Left kidney (tissue), 8 donors: Measurements from ENCODE around the gene ADPRS. TPM values are rescaled to one million over a fixed set of nuclear protein-coding genes. Genes with fewer than 3 reads are reported as not detected.

Experiments
- DNase-seq: peaks from one replicate; pipeline ENCODE4 v3.0.0-alpha.2; 2013
- long read RNA-seq, 8 donors: transcript quantifications; one replicate each; lab custom pipeline, GENCODE V29; 2026
- polyA plus RNA-seq: library from polyadenylated mRNA; unstranded; fragments of 120-200 nt; gene quantifications from one replicate; pipeline ENCODE4 v1.2.1, GENCODE V29; 2013; ENCODE audit not compliant: insufficient read length

The ADPRS gene, protein sequence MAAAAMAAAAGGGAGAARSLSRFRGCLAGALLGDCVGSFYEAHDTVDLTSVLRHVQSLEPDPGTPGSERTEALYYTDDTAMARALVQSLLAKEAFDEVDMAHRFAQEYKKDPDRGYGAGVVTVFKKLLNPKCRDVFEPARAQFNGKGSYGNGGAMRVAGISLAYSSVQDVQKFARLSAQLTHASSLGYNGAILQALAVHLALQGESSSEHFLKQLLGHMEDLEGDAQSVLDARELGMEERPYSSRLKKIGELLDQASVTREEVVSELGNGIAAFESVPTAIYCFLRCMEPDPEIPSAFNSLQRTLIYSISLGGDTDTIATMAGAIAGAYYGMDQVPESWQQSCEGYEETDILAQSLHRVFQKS
- 28.6 TPM for polyA plus RNA-seq
- long read RNA-seq, donor 1, transcript ADPRHL2-201 (6 exons, 1,668 nt) = major isoform, 16 of 51 reads
- long read RNA-seq, donor 1, partial matches to known transcripts = 35 of 51 reads
- long read RNA-seq, donor 1, other reads (novel, unspliced or antisense) = 0 of 51 reads
- long read RNA-seq, donor 2, transcript ADPRHL2-201 (6 exons, 1,668 nt) = major isoform, 15 of 15 reads
- long read RNA-seq, donor 2, partial matches to known transcripts = 0 of 15 reads
- long read RNA-seq, donor 2, other reads (novel, unspliced or antisense) = 0 of 15 reads
- long read RNA-seq, donor 3, transcript ADPRHL2-201 (6 exons, 1,668 nt) = major isoform, 11 of 38 reads
- long read RNA-seq, donor 3, partial matches to known transcripts = 27 of 38 reads
- long read RNA-seq, donor 3, other reads (novel, unspliced or antisense) = 0 of 38 reads
- long read RNA-seq, donor 4, partial matches to known transcripts = 11 of 12 reads
- long read RNA-seq, donor 4, other reads (novel, unspliced or antisense) = 0 of 12 reads
- long read RNA-seq, donor 5, transcript ADPRHL2-201 (6 exons, 1,668 nt) = major isoform, 26 of 26 reads
- long read RNA-seq, donor 5, partial matches to known transcripts = 0 of 26 reads
- long read RNA-seq, donor 5, other reads (novel, unspliced or antisense) = 0 of 26 reads
- long read RNA-seq, donor 6, transcript ADPRHL2-201 (6 exons, 1,668 nt) = major isoform, 13 of 13 reads
- long read RNA-seq, donor 6, partial matches to known transcripts = 0 of 13 reads
- long read RNA-seq, donor 6, other reads (novel, unspliced or antisense) = 0 of 13 reads
- long read RNA-seq, donor 7, transcript ADPRHL2-201 (6 exons, 1,668 nt) = major isoform, 16 of 42 reads
- long read RNA-seq, donor 7, partial matches to known transcripts = 26 of 42 reads
- long read RNA-seq, donor 7, other reads (novel, unspliced or antisense) = 0 of 42 reads
- long read RNA-seq, donor 8, transcript ADPRHL2-201 (6 exons, 1,668 nt) = major isoform, 7 of 7 reads
- long read RNA-seq, donor 8, partial matches to known transcripts = 0 of 7 reads
- long read RNA-seq, donor 8, other reads (novel, unspliced or antisense) = 0 of 7 reads

DNA sequence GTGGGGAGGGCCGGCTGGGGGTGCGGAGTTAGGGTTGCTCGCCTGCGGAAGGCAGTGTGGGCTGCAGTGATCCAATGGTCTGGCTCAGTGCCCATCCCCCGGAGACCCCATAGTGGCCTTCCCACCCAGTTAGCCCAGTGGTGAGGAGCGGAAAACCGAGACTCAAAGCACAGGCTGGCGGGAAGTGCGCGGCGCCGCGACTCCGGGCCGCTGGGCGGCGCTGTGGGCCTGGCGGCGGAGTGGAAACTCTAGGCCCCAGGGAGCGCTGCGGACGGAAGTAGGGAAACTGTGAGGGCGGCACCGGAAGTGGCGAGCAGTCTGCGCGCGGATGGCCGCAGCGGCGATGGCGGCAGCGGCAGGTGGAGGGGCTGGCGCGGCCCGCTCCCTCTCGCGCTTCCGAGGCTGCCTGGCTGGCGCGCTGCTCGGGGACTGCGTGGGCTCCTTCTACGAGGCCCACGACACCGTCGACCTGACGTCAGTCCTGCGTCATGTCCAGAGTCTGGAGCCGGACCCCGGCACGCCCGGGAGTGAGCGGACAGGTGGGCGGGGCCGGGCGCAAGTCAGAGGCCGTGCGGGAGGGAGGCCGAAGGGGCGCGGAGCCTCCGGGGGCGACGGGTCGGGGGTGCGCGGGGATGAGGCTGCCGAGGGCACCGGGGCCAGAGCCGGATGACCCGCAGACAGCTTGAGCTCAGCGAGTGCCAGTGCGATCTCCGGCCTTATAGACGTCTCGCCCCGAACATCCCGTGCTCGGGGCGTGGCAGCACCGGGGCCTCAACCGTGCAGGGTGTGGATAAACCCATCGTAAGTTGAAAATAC is at the start of gene ADPRS:
ADPRS (plus strand) TSS at position 316 of the 816 bp plus-strand sequence; CDS start at position 329, 13 bp downstream.
- DNase-seq = peak; percentile 82

DNA sequence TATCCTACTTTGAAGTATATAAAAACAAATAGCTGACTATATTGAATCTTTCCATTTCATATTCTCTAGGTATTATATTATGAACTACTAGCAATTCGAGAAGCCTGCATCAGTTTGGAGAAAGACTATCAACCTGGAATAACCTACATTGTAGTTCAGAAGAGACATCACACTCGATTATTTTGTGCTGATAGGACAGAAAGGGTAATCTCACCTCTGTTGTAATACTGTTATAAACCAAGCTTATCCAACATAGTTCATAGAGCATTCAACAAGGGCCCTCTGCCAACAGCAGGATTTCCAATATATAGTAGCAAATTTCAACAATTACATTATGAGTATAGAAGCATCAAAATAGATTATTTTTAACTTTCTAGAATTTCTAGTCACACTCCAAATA is 48.5 kb upstream of the ADPRS start:
- DNase-seq = no peak

DNA sequence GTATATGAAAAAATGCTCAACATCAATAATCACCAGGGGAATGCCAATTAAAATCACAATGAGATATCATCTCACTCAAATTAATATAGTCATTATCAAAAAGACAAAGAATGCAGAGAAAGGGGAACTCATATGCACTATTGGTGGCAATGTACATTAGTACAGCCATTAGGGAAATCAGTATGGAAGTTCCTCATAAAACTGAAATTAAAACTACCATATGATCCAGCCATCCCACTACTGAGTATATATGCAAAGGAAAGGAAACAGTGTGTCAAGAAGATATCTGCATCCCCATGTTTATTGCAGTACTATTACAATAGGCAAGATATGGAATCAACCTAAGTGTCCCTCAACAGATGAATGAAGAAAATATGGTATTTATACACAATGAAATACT is 36.9 kb upstream of the ADPRS start:
- no peak for DNase-seq

DNA sequence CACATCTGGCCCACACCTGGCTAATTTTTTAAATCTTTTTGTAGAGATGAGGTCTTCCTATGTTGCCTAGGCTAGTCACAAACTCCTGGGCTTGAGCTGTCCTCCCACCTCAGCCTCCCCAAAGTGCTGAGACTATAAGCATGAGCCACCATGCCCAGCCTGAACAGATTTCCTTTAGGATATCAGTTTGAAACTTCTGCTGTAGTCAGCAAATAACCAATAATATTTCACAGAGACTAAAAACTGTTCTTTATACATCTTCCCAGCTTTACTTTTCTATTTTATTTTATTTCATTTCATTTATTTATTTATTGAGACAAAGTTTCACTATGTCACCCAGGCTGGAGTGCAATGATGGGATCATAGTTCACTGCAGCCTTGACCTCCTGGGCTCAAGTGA is 34.7 kb upstream of the ADPRS start:
- no peak for DNase-seq

DNA sequence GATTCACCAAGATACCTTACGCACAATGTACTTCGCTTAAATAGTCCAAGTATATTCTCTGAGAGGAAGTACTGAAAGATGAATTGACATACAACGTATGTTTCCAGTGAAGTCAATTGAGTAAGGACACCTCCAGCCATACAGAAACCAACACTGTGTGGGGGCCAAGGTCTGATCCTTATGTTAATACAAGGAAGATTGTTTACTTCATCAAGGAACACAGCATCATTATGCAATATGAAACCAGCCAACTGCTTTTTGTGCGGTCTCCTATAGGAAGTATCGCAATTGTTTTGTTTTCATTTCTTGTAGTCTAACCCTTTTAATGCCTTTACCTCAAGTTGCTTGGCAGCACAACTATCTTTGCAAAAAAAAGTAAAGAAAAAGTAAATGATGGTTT is 33.0 kb upstream of the ADPRS start:
- DNase-seq = no peak

DNA sequence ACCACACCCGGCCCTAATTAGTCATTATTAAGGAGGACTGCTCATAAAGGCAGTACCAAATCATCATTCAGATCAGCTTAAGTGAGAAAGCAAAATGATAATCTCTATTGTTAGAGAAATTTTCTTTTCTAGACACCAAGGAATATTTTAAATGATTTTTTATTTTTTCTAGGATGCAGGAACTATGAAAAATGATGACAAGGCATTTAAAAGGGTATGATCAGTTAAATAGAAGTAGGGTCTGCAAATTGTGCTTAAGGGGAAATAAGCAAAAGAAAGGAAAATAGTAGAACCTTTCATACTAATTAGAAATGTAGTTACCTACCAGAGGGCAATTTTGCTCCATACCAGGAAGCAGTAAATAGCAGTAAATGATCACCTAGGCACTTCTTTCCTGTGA is 26.4 kb upstream of the ADPRS start:
- DNase-seq = no peak

DNA sequence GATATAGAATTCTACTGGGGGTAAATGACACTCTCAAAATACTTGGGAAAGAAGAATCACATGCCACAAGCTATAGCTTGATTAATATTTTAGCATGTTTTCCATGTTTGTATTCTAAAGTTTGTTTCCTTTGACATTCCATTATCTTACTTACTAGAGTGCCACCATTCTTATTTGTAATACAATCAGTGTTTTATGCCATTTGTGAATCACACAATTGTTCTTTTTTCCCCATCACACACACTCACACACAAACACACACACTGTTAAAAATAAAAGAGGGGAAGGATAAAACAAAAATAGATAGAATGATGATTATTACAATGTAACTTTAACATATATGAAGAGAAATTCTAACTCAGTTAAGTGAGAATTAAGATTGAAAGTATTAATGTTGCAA is 20.8 kb upstream of the ADPRS start:
- DNase-seq = no peak

DNA sequence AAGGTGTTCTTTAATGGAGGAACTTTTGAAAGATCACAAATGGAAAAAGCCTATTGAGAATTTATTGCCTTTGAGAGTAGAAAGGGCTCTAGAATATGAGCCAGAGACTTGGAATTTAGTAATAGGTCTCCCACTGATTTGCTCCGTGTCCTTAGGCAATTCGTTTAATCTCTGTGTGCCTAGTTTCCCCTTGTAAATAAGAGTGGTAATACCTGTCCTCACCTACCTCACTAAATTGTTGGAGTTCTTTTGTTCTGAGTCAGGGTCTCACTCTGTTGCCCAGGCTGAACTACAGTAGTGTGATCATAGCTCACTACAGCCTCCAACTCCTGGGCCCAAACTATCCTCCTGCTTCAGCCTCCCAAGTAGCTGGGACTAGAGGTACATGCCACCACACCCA is 19.8 kb upstream of the ADPRS start:
- DNase-seq = no peak

DNA sequence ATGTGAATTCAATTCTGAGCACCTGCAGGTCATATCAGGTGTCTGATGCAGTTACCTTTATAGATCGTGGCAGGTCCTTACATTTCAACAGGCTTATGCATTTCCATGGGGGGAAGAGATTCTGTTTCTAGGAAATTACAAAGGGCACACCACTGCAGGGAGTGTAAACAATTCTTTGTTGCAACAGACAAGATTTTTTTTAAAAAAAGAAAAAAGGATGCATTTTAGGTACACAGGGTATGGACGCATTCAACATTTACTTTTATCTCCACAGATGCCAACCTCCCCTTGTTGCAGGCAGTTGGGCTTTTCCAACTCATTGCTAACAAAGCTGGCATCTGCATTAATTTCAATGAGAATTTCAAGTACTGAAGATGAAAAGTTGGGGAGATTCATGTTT is 18.3 kb upstream of the ADPRS start:
- DNase-seq = no peak

DNA sequence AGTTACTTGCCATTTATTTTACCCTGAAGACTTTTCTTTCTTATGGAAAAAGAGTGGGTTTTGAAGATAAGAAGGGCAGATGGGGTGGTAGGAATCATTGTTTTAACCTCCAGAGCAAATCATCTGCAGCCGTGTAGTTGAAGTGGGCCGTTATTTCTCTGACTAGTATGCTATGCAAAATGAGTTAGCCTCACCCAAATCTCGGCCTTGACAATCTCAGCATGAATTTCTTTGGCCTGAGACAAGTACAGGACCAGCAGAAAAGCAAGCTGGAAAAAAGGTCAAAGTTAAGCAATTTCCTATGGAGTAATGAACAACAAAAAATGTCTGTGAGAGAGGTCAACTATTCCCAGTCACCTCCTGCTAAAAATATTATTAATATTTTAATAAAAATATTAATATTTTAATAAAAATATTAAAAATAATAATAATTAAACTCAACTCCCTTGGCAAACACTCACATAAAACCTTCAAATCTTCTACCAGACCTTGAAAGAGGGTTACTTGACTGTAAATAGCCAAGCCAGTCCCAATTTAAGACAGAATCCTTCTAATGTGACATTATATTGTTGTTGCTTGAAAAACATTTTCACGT is 11.6 kb upstream of the ADPRS start:
- DNase-seq = no peak

DNA sequence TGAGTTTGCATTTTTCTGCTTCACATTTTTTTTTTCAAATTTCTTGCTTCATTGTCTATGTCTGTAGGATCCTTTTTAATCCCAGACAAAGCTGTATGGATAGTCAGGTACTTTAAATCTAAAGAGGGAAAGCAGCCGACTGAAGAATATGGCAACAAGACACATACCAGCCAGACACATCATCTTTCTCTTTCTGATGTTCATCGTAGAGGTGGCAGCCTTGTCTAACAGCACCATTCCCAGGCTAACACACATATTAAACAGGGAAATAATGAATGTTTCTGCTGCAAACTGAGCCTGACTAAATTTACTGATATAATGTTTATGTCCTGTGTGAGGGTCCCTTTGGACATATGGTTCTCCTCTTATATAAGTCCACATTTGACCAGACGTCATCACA is 8.5 kb upstream of the ADPRS start:
- no peak for DNase-seq

DNA sequence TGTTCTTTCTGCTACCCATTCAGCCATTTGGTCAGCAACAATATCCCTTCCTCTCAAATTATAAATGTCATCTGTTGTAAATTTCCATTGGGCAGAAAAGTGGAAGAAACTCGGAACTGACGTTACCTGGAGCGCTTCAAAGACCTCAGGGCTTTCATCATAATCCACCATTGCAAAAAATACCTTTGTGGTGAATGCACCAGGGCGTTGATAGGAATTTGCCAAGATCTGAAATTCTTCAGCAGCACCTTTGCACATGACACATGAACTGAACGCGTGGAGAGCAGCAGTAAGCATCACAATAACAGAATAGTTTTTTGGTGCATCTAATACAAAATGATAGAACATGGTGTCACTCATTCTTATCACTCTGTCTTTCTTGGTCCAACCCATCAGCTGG is 7.9 kb upstream of the ADPRS start:
- DNase-seq = no peak

DNA sequence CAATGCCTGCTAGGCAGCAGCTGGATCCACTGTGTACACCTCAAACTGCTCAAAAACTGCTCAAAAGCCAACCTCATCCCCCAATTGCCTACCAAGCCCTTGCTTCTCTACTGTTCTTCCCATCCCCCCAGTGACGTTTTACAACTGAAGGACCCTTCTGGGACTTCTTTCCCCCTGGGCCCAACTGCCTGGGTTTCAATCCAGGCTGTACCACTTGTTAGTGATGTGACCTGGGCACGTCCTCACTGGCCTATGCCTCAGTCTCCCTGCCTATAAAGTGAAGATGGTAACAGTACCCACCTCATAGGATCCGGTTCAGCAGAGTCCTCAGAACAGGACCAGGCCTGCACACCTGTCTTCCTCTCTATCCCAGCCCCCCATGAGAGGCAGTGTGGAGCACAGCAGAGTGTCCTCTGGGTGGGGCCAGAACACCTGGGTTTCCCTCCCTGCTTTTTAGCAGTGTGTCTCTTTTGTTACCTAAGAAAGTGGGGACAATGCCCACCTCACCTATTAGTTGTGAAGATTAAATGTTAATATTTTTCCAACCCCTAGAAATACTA is 6.7 kb upstream of the ADPRS start:
- no peak for DNase-seq

DNA sequence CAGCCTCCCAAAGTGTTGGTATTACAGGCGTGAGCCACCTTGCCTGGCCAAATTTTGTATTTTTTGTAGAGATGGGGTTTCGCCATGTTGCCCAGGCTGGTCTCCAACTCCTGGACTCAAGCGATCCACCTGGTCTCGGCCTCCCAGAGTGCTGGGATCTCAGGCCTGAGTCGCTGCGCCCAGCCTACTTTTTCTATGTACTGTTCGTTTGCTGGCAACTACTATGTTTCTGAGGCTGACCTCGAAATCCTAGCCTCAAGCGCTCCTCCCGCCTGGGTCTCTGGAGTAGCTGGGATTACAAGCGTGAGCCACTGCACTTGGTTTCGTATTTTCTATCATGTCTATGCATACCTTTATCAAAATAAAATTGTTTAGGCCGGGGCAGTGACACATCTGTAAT is 5.5 kb upstream of the ADPRS start:
- DNase-seq = no peak

DNA sequence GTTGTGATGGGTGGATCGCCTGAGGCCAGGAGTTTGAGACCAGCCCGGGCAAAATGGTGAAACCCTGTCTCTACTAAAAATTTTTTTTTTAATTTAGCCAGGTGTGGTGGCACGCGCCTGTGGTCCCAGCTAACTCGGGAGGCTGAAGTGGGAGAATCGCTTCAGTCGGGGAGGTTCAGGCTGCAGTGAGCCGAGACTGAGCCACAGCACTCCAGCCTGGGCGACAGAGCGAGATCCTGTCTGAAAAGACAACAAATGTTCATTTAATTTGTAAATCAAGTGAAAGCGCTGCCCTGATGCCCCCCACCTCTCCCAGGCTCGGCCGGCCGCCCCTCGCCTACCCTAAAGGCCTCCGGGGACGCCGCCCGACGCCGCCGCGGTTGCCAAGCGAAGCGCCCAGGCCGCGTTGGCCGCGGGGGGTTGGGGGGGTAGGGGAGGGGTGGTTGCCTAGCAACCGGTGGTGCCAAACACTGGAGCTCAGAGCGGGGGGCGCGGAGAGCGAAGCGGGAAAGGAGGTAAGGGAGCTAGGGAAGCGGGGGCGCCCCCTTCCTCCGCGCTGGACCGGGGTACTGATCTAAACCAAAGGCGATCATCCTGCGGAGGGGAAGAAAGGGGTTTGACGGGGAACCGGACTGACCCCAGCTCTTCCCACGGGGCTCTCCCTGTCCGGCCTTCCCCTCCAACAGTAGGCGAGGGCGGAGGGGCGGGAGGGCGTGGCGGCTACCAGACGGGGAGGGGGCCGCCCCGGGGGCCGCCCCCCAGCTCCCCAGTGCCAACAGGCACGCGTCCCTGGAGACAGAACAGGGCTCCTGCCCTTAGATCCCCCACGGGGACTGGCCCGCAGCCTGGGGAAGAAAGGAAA is 4.8 kb upstream of the ADPRS start, which contains the start of gene TEKT2:
TEKT2 (plus strand) TSS at position 460 of the 862 bp plus-strand sequence. CDS start 828 bp downstream, outside the sequence.
- peak; percentile 86 for DNase-seq

DNA sequence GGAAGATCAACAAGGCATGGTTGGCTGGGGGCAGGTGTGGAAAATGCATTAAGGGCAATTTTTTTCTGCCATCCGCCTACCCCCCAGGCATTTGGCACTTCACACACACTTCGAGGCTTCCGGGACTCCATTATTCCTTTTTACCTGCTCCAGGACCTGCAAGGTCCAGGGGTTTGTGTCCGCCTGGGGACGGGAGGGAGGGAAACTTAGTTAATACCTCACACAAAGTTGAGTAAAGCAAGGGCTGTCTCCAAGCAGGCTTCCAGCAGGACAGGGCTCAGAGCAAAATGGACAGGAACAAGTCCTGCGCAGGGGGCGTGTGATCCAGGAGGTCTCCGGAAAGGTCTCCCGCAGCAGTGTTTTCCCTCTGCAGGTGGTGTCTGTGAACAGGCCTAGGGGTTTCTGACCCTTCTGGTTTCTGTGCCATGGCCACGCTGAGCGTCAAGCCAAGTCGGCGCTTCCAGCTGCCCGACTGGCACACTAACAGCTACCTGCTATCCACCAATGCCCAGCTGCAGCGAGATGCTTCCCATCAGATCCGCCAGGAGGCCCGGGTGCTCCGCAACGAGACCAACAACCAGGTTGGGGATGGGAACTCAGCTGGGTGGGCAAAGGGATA is 4.1 kb upstream of the ADPRS start:
- peak; percentile 30 for DNase-seq

DNA sequence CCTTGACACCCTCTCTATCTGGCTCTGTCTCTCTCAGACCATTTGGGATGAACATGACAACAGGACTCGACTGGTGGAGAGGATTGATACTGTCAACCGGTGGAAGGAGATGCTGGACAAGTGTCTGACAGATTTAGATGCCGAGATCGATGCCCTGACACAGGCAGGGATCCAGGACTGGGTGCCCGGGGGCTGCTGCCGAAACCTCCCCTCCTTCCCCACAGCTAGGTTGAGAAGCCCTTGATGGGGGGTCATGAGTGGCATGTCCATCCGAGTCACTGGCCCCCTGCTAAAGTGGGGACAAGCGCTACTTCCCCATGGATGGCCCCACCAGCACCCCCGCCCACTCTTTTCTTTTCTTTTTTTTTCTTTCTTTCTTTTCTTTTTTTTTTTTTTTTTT is 3.6 kb upstream of the ADPRS start:
- DNase-seq = no peak

DNA sequence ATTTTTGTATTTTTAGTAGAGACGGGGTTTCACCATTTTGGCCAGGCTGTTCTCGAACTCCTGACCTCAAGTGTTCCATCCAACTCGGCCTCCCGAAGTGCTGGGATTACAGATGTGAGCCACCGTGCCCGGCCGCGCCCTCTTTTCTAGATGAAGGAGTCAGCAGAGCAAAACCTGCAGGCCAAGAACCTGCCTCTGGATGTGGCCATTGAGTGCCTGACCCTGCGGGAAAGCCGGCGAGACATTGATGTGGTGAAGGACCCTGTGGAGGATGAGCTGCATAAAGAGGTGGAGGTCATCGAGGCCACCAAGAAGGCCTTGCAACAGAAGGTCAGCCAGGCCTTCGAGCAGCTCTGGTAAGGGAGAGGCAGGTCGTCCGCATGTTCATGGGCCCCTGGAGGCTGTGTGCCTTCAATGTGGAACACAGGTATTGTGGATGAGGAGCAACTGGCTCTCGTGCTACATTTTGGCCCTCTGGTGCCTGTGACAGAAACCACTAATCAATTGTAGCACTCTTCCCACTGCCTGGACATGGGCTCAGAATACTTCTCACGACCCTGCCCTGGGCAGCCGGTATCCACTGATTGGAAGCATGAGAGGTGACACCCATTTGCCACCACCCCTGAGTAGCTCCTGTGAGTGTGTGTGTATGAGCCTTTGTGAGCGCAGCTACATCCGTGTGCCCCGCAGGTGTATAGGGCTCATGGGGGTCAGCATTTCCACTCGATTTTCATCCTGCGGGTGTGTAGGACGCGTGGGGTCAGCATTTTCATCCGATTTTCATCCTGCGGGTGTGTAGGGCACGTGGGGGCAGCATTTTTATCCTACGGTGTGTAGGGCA is 2.8 kb upstream of the ADPRS start:
- no peak for DNase-seq
